ENCODE measurements around the gene NPPB. TPM values are rescaled to one million over a fixed set of nuclear protein-coding genes. Genes with fewer than 3 reads are reported as not detected.

Gene NPPB
- total and polyA plus RNA-seq, 9 of the 15 experiments (the other 6 are each of a cell fraction or from before 2014, with no cell fraction given) = not detected

- TF ChIP-seq, protein P1, sequence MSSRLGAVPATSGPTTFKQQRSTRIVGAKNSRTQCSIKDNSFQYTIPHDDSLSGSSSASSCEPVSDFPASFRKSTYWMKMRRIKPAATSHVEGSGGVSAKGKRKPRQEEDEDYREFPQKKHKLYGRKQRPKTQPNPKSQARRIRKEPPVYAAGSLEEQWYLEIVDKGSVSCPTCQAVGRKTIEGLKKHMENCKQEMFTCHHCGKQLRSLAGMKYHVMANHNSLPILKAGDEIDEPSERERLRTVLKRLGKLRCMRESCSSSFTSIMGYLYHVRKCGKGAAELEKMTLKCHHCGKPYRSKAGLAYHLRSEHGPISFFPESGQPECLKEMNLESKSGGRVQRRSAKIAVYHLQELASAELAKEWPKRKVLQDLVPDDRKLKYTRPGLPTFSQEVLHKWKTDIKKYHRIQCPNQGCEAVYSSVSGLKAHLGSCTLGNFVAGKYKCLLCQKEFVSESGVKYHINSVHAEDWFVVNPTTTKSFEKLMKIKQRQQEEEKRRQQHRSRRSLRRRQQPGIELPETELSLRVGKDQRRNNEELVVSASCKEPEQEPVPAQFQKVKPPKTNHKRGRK (tag; IDR thresholded peaks at IDR 0.05) = no peak
- TF ChIP-seq ESRRB (CRISPR knock-in tag; IDR thresholded peaks at IDR 0.05; ENCODE audit: borderline replicate concordance) (no peak), THRA (IDR thresholded peaks at IDR 0.05) (no peak), ZNF609 (CRISPR knock-in tag; IDR thresholded peaks at IDR 0.05; ENCODE audit: borderline replicate concordance) (no peak), TAF9B (IDR thresholded peaks at IDR 0.05; ENCODE audit: partially characterized antibody) (no peak), ZNF174 (CRISPR knock-in tag; IDR thresholded peaks at IDR 0.05) (no peak), CHD4 (IDR thresholded peaks at IDR 0.05; ENCODE audit: insufficient read depth, insufficient replicate concordance, low read depth, low read length, poor library complexity, severe bottlenecking) (no peak)
- TF ChIP-seq, protein P2, sequence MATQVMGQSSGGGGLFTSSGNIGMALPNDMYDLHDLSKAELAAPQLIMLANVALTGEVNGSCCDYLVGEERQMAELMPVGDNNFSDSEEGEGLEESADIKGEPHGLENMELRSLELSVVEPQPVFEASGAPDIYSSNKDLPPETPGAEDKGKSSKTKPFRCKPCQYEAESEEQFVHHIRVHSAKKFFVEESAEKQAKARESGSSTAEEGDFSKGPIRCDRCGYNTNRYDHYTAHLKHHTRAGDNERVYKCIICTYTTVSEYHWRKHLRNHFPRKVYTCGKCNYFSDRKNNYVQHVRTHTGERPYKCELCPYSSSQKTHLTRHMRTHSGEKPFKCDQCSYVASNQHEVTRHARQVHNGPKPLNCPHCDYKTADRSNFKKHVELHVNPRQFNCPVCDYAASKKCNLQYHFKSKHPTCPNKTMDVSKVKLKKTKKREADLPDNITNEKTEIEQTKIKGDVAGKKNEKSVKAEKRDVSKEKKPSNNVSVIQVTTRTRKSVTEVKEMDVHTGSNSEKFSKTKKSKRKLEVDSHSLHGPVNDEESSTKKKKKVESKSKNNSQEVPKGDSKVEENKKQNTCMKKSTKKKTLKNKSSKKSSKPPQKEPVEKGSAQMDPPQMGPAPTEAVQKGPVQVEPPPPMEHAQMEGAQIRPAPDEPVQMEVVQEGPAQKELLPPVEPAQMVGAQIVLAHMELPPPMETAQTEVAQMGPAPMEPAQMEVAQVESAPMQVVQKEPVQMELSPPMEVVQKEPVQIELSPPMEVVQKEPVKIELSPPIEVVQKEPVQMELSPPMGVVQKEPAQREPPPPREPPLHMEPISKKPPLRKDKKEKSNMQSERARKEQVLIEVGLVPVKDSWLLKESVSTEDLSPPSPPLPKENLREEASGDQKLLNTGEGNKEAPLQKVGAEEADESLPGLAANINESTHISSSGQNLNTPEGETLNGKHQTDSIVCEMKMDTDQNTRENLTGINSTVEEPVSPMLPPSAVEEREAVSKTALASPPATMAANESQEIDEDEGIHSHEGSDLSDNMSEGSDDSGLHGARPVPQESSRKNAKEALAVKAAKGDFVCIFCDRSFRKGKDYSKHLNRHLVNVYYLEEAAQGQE (IDR thresholded peaks at IDR 0.05; ENCODE audit: borderline replicate concordance) = peak; percentile 100
- TF ChIP-seq, protein P2 (CRISPR knock-in tag; IDR thresholded peaks at IDR 0.05; ENCODE audit: low read depth) = peak; percentile 99
Measured at GRCh38 chr1:11858968-11859871, 475 bp upstream of the NPPB start (continued).

All from K562 (cell line).